Stimulated activated CD4-positive, alpha-beta T cell treated with anti-CD3 and anti-CD28 coated beads, Interleukin-1b, Interleukin-23, amount 100 ng/mL, for 24 hours (primary cell): ENCODE results near the gene LPCAT1.
"Not testable (repeated sequence)": the region's sequence is repeated elsewhere in the genome, so short reads cannot be mapped to it uniquely, and the experiment has no call there.

Experiments used
- DNase-seq, 4 experiments: peaks; one replicate each; pipeline ENCODE4 v3.0.0-alpha.2; 2020; ENCODE audit warnings: low read depth in 4 of 4, low spot score in 1 of 4

Gene LPCAT1, protein sequence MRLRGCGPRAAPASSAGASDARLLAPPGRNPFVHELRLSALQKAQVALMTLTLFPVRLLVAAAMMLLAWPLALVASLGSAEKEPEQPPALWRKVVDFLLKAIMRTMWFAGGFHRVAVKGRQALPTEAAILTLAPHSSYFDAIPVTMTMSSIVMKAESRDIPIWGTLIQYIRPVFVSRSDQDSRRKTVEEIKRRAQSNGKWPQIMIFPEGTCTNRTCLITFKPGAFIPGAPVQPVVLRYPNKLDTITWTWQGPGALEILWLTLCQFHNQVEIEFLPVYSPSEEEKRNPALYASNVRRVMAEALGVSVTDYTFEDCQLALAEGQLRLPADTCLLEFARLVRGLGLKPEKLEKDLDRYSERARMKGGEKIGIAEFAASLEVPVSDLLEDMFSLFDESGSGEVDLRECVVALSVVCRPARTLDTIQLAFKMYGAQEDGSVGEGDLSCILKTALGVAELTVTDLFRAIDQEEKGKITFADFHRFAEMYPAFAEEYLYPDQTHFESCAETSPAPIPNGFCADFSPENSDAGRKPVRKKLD

DNA sequence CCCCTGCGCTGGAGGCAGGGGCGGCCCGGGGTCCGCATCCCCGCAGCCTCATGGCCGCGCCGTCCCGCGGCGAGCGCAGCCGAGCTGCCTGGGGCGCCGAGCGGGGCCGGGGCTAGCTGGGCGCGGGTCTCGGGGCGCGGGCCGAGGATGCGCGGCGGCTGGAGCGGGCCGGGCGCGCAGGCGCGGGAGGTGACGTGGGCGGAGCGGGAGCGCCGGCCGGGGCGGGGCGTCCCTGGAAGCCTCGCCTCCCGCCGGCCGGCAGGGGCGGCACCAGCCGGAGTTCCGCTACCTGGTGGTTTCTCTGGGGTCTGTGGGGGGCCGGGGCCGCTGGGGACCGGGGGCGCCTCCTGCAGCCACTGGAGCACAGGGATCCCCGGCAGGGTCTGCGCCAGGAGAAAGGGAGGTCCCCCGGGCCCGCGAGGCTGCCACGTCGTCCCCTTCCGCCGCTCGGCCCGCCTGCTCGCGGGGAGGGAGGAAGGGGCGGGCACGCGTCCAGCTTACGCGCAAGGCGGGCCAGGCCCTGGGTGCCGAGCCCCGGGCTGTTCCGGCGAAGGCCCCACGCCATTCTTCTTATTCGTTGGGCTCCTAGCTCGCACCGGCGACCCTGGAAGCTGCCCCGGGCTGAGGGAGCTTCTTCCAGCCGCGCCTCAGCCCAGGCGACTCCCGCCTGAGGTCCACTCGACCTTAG is at the start of gene LPCAT1:
LPCAT1 (minus strand) TSS at position 168 of the 688 bp plus-strand sequence; CDS start at position 52, 116 bp downstream.
- peak; percentile 35 to 71 (median 62) for DNase-seq

DNA sequence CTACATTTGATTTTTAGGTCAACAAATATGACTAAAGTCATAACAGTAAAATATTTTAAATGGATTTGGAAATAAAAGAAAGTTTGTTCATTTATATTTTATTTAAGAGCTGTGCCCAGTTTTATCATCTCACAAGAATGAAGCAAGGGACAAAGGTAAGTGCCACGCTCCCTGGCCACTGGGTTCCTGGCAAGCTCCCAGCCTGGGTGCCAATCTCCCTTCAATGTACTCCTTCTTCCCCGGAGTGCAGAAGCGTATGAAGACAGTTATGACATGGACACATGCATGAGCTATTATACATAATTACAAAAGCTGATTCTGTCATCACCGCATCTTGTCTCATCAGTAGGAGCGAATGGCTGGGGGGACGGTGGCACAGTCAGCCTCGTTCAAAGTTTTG is 48.1 kb upstream of the LPCAT1 start:
- not testable (repeated sequence) for DNase-seq

DNA sequence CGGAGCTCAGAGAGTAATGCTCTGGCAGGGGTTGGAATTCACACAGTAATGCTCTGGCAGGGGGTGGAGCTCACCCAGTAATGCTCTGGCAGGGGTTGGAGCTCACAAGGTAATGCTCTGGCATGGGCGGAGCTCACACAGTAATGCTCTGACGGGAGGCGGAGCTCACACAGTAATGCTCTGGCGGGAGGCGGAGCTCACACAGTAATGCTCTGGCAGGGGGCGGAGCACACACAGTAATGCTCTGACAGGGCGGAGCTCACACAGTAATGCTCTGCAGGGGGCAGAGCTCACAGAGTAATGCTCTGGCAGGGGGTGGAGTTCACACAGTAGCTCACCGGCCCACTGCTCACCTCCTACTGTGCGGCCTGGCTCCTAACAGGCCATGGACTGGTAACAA is 47.2 kb upstream of the LPCAT1 start:
- no peak for DNase-seq

DNA sequence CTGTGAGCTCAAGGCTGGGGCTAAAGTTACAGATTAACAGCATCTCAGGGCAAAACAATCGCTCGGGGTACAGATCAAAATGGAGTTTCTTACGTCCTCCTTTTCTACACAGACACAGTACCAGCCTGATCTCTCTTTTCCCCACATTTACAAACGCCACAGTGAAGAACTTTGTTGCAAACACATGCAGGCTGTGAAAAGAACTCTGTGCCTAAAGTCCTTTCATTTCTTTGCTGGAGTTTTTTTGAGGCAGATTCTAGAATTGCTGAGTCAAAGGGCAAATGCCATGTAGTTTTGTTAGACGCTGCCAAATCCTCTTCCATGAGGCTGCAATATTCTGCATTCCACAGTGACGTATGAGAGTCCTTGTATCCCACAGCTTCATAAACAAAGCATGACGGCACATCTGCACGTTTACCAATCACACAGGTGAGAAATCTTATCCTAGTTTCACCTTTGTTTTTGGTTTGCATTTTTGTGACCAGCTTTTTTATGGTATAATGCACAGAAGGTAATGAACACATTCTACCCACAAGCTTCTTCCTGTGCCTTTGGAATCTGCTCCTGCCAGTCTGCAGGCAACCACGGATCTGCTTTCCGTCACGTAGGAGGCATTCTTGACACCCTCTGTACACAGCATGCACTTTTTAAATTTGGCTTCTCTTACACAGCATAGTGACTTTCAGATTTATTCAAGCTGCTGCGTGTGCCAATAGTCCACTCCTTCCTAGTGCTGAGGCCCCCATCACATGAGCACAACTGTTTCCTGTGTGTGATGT is 44.6 kb upstream of the LPCAT1 start:
- no peak for DNase-seq

DNA sequence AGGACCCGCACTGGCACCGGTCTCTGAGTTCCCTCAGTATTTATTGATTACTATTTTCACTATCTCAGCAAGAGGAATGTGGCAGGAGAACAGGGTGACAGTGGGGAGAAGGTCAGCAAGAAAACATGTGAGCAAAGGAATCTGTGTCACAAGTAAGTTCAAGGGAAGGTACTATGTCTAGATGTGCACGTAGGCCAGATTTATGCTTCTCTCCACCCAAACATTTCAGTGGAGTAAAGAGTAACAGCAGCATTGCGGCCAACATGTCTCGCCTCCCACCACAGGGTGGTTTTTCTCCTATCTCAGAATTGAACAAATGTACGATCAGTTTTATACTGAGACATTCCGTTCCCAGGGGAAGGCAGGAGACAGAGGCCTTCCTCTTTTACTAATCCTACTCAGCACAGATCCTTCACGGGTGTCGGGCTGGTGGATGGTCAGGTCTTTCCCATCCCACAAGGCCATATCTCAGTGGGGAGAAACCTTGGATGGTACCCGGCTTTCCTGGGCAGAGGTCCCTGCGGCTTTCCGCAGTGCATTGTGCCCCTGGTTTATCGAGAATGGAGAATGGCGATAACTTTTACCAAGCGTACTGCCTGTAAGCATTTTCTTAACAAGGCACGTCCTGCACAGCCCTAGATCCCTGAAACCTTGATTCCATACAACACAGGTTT is 43.9 kb upstream of the LPCAT1 start:
- not testable (repeated sequence) for DNase-seq

DNA sequence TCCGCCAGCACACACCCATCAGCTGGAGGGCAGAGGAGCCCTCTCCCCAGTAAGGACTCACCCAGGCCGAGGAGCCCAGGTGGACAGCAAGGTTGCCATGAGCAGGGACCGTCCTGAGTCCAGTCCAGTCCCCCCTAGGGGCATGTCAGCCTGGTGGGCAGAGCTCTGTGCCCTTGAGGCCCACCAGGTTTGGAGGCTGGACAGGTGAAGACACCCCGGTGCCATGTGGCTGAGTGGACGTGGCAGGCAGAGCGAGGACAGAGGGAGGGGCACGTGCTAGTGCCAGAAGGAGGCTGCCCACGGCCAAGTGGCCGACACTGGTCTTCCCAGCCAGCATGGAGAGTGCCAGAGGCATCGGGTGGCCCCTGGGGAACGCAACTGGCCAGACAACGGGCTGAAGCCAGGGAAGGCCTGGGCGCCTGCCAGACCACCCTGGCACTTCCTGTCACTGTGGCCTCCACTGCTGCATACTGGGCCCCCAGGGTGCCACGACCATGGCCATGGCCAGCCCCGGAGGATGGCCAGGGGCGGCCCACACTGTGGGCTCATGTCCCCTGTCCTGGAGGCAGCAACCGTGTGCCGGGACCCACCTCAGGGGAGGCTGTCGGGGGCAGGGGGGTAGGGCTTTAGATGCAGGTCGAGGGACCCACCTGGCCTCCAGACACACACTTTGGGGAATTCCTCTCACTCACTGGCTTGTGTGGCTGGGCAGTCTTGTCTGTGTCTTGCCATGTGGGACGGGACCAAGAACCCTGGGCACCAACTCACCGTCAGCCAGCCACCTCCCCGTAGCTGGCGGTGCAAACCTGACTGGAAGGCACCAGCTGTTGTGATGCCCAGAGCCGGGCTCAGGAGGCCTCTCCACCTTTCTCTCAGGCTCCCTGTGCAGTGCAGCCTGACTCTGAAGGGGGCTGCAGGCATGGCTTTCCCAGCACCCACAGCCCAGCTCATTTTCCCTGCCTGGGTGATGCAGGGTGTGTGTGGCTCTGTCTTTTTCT is 42.3 kb upstream of the LPCAT1 start:
- no peak for DNase-seq

DNA sequence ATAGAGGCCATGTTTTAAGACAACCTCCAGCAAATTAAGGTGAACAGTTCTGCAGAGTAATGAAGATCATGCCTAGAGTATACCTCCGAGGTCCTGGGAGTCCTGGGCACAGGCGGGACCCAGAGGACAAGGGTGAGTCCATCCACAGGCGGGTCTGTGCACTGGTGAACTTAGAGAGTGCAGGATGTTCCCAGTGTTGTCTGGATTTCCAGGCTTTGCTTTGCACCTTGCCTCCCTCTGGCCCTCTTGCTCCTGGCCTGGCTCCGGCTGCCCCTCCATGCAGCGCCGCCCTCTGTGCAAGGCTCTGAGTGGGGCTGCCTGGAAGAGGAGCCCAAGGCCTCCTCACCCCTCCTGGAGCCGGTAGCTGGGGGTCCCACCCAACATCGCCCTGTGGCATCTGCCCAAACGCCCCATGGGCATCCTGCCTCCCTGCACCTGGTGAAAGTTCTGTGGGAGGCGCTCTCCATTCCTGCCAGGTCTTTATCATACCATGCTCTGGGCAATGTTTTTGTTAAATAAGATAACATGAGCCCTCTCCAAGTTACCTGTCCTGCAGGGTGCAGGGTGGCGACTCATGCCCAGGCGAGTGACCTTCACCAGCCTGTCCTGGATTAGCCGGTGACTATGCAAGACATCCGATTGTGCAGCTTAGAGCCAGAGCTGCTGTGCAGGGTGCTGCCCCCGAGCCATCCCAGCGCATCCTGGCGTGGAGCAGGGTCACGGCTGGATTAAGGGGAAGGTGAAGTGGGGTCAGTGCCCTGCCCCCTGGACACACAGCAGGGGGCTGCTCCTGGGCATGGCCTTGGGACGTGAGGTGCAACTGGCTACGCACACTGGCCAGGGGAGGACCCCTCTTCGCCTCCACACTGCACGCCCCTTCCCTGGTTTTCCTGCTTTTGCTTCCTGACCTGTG is 41.3 kb upstream of the LPCAT1 start:
- DNase-seq: no peak

DNA sequence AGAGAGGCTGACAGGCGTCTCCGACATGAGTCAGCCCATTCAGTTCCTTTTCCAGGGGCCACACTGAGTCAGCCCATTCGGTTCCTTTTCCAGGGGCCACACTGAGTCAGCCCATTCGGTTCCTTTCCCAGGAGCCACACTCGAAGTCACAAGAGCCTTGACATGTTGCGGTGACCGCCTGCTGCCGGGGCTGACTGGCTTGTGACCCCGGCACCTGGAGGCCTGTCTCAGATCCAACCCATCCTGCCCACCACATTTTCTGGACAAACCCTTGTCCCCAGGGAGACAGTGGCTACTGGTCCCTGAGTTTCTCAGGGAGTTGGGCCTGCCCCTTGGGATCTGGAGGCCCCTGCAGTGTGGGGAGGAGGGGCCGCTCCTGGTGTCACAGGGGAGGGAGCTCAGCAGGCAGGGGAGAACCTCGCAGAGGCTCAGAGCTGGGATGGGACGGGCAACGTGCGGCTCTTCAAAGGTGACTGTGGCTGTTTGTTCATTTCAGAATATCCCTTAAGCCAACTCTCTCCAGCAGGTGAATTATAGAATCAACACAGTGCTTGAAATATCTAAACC is 40.5 kb upstream of the LPCAT1 start:
- DNase-seq: no peak

DNA sequence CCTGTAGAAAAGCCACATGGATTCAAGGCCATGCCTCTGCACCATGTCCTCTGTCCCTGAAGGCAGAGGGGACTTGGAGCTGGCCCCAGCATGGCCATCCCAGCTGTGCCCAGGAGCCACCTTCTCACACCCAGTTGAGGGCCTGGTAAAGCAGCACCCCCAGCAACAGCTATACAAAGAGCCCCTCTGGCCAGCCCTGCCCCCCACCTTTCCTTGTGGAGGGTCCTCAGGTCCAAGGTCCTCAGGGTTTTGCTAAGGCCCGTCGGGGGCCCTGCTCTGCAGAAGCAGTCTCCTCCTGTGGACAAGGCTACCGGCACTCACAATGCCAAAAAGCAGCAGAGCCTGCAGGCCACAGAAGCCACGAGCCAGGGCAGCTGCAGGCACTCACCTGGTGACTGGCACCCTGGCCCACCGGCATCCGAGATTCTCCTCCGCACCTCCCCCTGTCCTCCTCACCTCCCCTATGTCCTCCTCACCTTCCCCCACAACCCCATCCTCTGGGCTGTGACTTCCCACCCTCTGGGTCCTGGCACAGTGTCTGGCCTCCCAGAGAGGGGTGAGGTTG is 39.9 kb upstream of the LPCAT1 start:
- DNase-seq: no peak

DNA sequence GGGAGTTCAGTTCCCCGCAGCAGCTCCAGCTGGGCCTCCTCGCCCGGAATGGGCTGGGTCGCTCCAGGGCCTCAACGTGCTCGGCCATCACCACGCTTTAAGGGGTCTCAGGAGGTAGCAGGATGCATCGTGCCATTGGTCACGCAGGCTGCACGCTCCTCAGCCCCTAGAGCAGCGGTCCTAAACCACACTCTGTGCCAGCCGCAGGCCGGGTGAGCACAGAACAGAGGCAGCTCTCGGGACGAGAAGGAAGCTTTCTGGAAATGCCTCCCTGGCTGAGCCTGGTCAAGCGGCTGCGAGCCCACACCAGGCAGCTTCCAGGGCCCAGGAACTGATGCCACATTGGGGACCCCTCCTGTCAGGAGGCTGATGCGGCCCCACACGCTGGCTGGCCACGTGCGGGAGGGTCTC is 39.3 kb upstream of the LPCAT1 start:
- DNase-seq: no peak

DNA sequence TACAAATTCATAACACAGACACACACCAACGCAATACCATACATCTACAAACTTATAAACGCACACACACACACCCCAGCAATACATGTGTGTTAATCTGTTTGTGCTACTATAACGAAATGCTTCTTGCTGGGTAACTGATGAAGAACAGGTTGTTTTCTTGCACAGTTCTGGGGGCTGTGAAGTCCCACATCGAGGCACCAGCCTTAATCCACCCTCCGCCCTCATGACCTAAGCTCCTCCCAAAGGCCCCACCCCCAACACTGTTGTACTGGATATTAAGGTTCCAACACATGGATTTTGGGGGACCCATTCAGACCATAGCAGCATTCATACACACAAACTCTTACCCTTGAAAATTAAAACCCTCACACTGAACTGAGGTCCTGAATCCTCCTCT is 38.8 kb upstream of the LPCAT1 start:
- no peak for DNase-seq

DNA sequence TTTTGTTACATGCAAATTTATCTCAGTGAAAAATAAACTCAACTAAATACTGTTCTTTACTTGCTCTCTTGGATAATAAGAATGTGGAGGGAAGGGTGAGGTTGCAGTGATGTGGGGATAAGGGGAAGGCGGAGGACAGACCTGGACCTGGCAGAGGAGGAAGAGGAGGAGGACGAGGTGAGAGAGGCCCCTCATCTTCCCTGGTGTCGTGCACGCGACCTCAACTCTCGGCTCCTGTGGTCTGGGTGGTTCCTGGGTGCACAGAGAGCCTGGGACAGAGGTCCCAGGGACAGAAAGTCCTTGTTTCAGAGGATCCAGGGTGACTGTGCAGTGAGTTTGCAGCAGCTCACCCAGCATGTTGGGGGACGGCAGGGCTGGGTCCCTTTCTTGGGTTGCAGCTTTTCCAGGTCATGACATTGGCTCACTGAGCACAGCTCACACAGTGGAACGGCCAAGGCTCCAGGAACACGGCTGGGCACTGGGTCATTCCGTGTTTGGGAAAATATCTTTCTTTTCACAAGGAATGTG is 37.7 kb upstream of the LPCAT1 start:
- DNase-seq: no peak

DNA sequence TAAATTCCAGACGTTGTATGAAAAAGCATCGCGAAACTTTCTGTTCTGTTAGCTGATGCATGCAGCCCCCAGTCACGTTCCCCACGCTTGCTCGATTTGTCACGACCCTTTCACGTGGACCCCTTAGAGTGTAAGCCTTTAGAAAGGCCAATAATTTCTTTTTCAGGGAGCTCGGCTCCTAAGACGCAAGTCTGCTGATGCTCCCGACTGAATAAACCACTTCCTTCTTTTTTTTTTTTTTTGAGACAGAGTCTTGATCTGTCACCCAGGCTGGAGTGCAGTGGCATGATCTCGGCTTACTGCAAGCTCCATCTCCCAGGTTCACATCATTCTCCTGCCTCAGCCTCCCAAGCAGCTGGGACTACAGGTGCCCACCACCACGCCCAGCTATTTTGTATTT is 36.7 kb upstream of the LPCAT1 start:
- not testable (repeated sequence) for DNase-seq

DNA sequence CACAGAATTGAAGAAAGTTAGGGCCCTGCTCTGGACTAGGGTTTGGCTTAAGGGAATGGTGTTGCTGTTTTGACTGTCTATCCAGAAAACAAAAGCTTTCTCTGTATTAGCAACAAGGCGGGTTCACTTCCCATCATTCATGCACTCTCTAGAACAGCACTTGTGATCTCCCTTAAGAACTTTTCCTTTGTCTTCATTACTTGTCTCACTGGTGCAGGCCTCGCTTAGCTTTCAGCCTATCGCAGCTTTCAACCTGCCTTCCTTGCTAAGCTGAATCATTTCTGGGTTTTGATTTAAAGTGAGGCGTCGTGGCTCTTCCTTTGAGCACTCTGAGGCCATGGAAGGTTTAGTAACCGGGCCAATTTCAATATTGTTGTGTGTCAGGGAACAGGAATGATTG is 35.2 kb upstream of the LPCAT1 start:
- DNase-seq: no peak

DNA sequence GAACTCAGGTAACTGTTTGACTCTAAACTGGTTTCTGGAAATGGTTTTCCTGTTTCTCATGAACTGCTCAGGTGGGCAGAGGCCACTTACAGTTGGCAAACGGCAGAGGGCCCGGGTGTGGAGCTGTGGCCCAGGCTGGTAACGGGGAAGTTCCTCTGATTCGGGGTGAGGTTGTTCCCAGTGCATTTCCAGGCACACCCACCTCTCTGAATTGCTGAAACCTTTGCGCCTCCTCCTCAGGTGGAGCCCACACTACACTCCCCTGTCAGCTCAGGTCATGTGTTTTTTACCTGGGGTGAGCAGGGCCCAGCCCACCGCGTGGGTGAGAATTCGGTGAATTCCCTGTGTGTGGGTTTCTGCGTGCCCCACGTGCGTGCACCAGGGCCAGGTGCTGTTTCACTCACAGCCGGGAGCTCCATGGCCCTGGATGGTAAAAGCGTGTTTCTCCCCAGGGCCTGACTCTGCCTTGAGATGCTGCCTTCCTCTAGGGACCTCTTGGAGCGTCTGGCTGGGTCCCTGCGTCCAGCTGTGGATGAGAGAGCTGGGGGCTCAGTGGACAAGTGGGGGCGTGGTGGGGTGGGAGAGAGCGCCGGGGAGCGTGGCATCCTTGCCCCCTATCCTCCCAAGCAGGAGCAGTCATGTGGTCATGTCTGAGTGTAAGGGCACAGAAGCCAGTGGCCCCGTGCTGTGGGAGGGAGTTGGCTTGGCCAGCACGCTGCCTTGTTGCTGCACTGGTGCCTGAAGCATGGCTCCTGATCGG is 33.5 kb upstream of the LPCAT1 start:
- no peak for DNase-seq

DNA sequence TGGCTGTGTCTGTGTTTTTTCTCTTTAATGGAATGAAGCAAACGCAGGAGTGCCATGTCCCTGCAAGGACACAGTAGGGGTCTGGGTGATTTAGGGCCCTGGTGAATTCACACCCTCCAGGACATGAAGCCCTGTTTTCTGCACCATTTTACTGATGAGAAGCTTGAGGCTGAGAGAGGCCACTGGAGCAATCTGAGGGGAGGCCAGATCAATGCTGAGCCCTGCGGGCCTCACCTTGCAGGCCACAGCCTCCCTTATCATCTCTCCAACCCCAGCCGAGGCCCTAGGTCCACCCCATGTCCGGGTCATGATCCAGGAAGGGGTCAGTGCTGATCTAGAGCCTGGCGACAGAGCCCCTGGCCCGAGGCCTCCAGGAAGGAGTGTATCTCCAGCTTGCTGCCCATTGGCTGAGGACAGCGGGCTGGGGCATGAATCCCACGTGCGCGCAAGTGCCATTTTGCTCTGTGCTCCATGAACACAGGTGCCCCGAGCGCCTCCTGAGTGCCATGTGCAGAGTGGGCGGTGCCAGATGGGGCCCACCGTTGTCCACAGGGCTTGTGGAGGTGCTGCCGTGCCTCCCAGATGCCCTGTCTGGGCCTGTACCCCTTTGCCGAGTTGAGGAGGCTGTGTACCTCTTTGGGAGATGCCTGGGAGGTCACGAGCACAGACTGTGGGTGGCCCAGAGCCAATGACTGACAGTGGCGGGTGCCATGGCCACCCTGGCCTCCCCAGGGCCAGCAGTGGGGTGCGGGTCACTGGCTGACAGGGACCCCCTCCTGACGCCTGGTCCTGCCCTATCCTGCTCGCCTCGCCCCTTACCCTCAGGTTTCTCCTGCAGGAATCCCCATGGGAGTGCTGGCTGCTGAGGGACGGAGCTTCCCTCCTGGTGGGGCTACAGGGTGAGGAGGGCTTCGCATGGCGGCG is 32.3 kb upstream of the LPCAT1 start:
- DNase-seq: no peak
